Lower lobe of right lung (tissue), 2 donors: Measurements from ENCODE around the gene C4orf36. TPM values are rescaled to one million over a fixed set of nuclear protein-coding genes. Genes with fewer than 3 reads are reported as not detected.
"Not testable (repeated sequence)": the region's sequence is repeated elsewhere in the genome, so short reads cannot be mapped to it uniquely, and the experiment has no call there.

Source experiments
- ATAC-seq, 2 donors: fragments of 200-7000 bp; cut with Tn5 transposase; one replicate each; pipeline ENCODE4 v1.9.1; 2020 to 2022; ENCODE audit warnings: mild to moderate bottlenecking in 2 of 2, moderate library complexity in 2 of 2
- DNase-seq: peaks from one replicate; pipeline ENCODE4 v3.0.0-alpha.2; 2020
- H3K27ac ChIP-seq: fragments of 200-600 bp; one replicate; pipeline ENCODE4 v1.8.0; 2022
- H3K27me3 ChIP-seq: fragments of 200-600 bp; one replicate; pipeline ENCODE4 v1.8.0; 2022; ENCODE audit warnings: low read depth
- H3K36me3 ChIP-seq: fragments of 200-600 bp; one replicate; pipeline ENCODE4 v1.8.0; 2022; ENCODE audit warnings: mild to moderate bottlenecking
- H3K4me1 ChIP-seq: fragments of 200-600 bp; one replicate; pipeline ENCODE4 v1.8.0; 2022
- H3K4me3 ChIP-seq: fragments of 200-600 bp; one replicate; pipeline ENCODE4 v1.8.0; 2022; ENCODE audit warnings: mild to moderate bottlenecking
- H3K9me3 ChIP-seq: fragments of 200-600 bp; one replicate; pipeline ENCODE4 v1.8.0; 2022
- CTCF ChIP-seq: fragments of 200-600 bp; IDR thresholded peaks from one replicate; pipeline ENCODE4 v1.8.0; 2022; ENCODE audit warnings: antibody characterized with exemption, mild to moderate bottlenecking
- intact Hi-C: fragments of 100-400 bp; cut with DNase I; formaldehyde crosslinking; loops from one replicate; pipeline ENCODE4 v1.11.0; 2022
- total RNA-seq: library from RNA; stranded (reverse); fragmentation: NEBNext Ultra II Directional; extraction: Animal tissue kit (Norgen Biotek cat#: 25700); gene quantifications from one replicate; pipeline ENCODE4 v1.2.1, GENCODE V29; 2021
- donor health status: DM: no; HTN: yes; CAD: no; lungs with severe emphysema.

The C4orf36 gene
- total RNA-seq, 1 donor from 2014 or later: 1.6 TPM

DNA sequence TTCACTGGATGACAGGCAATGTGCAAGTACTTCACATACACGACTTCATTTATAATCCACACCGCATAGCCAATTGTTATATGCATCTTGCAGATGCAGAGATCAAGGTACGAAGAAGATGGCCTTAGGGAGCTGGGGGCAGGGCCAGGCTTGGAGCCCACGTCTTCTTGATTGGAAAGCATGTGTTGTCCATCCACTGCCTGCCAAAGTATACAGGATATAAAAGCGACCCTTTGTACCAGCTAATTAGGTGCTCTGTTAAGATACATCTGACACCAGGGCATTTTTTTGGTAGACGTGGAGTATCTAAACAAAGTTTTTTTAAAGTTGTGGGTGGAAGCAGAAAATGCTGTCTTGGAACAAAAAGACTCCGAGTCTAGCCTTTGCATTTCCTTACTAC lies 1.4 kb downstream of the C4orf36 start:
- no peak for ATAC-seq
- no peak for TF ChIP-seq CTCF
- H3K4me1 ChIP-seq: peaks cover 8% of the 10 kb centered on the region
- no peak for DNase-seq
- no peaks in the 10 kb centered on the region for H3K27me3 ChIP-seq
- no peaks in the 10 kb centered on the region for H3K9me3 ChIP-seq
- no peak overlapping the region for H3K27ac ChIP-seq
- no peak overlapping the region for H3K4me3 ChIP-seq
- intact Hi-C loops: no loop called here
- no peaks in the 10 kb centered on the region for H3K36me3 ChIP-seq

- H3K36me3 ChIP-seq: no peaks in the 10 kb centered on the region
- no peaks in the 10 kb centered on the region for H3K27me3 ChIP-seq
- H3K27ac ChIP-seq: no peak overlapping the region
- no peak for DNase-seq
- no peak for ATAC-seq
- no peaks in the 10 kb centered on the region for H3K4me1 ChIP-seq
- no peak for TF ChIP-seq CTCF
- intact Hi-C loops: no loop called here
- peaks cover 21% of the 10 kb centered on the region for H3K9me3 ChIP-seq
- no peak overlapping the region for H3K4me3 ChIP-seq
These were observed 12.6 kb downstream of the C4orf36 start for GRCh38 chr4:86879641-86880040.

GRCh38 chr4:86878640-86879039 lies 13.6 kb downstream of the C4orf36 start:
- intact Hi-C loops: no loop called here
- Histone ChIP-seq H3K4me3 (no peak overlapping the region), H3K9me3 (peaks cover 21% of the 10 kb centered on the region), H3K4me1 (no peaks in the 10 kb centered on the region), H3K27me3 (no peaks in the 10 kb centered on the region), H3K36me3 (no peaks in the 10 kb centered on the region), H3K27ac (no peak overlapping the region)
- ATAC-seq (no peak), DNase-seq (no peak)
- TF ChIP-seq CTCF: no peak

DNA sequence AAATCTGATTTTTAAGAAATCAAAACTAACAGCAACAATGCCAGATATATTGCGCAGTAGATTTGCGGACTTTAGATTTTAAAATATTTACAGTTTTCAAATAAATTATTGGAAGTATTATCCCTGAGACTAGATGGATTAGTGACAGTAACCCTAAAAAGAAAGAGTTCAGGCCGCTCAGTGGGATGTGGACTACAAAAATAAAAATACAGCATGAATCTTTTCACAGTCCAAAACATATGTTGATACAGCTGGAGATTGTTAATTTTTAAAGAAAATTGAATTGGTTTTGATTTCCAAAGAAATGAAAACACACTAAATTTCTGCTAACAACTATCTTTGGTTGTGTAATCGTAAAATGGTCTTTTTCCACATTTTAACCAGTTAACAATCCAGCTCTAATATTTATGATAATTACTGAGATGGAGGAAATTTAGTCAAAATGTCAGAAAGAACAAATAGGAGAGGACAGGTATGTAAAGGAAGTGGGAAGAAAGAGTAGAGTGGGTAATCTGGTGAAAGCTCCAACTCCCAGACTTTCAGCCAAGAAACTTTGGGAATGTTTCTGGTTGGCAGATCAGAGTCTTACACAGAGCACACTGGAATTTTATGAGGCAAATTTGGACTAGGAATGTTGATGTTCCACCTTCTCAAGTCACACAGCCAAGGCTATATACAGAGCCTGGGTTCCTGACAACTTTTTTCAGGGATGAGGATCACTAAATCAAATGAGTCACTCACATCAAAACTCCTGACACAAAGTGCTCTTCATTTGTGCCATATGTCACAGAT lies 15.1 kb downstream of the C4orf36 start:
- peaks cover 21% of the 10 kb centered on the region for H3K9me3 ChIP-seq
- no peak for ATAC-seq
- DNase-seq: no peak
- no peaks in the 10 kb centered on the region for H3K4me1 ChIP-seq
- no peak overlapping the region for H3K4me3 ChIP-seq
- no peak overlapping the region for H3K27ac ChIP-seq
- no peaks in the 10 kb centered on the region for H3K27me3 ChIP-seq
- no peaks in the 10 kb centered on the region for H3K36me3 ChIP-seq
- TF ChIP-seq CTCF: no peak
- intact Hi-C loops: no loop called here

DNA sequence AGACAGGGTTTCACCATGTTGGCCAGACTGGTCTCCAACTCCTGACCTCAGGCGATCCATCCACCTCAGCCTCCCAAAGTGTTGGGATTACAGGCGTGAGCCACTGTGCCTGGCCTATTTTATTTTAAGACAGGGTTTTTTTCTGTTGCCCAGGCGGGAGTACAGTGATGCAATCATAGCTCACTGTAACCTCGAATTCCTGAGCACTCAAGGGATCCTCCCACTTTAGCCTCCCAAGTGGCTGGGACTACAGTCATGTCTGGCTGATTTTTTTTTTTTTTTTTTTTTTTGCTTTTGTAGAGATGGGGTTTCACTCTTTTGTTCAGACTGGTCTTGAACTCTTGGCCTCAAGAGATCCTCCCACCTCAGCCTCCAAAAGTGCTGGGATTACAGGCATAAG lies 16.8 kb downstream of the C4orf36 start:
- peaks cover 19% of the 10 kb centered on the region for H3K9me3 ChIP-seq
- H3K27ac ChIP-seq, H3K36me3 ChIP-seq, H3K27me3 ChIP-seq, H3K4me1 ChIP-seq, DNase-seq, intact Hi-C loops, ATAC-seq, H3K4me3 ChIP-seq: not testable (repeated sequence)

DNA sequence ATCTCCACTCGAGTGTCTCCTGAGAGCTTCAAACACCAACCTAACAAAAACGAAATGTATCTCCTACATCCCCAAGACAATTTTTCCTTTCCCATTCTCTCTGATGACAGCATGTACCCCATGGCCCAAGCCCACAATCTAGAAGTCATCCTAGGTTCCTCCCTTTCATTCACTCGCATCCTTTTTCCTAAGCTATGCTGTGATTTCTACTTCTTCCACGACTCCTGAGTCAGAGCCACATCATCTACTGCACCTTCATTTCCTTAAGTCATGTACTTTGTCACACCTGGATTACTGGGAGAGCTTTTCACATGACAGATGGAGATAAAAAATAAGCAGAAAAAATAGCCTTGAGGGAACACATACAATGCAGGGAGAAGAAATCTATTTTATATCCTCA lies 20.1 kb downstream of the C4orf36 start:
- DNase-seq (no peak), ATAC-seq (no peak)
- no peak for TF ChIP-seq CTCF
- Histone ChIP-seq H3K36me3 (no peaks in the 10 kb centered on the region), H3K27ac (no peak overlapping the region), H3K27me3 (no peaks in the 10 kb centered on the region), H3K4me3 (no peak overlapping the region), H3K9me3 (no peaks in the 10 kb centered on the region), H3K4me1 (no peaks in the 10 kb centered on the region)
- intact Hi-C loops: no loop called here
